ENCODE measurements around the gene PKNOX2.

DNA sequence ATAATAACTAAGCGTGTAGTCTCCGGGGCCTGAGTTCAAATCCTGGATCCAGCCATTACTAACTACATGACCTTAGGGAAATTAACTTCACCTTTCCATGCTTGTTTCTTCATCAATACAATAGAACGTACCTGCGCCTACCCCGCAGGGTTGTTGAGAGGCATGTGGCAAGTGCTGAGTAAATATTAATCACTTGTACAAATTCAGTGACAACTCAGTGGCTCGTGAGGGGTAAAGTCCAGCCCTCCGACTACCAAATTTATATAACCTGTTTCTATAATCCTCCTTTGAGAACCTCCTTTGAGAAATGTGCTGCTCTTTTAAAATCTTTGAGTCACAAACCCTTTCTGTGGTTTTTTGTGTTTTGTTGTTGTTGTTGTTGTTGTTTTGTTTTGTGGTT is 281.7 kb downstream of the PKNOX2 start:
- TF ChIP-seq EP300 (IDR thresholded peaks at IDR 0.05) (no peak), POLR2A (IDR thresholded peaks at IDR 0.05) (no peak), POLR2AphosphoS5 (IDR thresholded peaks at IDR 0.05) (no peak)
- TF ChIP-seq, protein P1, sequence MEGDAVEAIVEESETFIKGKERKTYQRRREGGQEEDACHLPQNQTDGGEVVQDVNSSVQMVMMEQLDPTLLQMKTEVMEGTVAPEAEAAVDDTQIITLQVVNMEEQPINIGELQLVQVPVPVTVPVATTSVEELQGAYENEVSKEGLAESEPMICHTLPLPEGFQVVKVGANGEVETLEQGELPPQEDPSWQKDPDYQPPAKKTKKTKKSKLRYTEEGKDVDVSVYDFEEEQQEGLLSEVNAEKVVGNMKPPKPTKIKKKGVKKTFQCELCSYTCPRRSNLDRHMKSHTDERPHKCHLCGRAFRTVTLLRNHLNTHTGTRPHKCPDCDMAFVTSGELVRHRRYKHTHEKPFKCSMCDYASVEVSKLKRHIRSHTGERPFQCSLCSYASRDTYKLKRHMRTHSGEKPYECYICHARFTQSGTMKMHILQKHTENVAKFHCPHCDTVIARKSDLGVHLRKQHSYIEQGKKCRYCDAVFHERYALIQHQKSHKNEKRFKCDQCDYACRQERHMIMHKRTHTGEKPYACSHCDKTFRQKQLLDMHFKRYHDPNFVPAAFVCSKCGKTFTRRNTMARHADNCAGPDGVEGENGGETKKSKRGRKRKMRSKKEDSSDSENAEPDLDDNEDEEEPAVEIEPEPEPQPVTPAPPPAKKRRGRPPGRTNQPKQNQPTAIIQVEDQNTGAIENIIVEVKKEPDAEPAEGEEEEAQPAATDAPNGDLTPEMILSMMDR (IDR thresholded peaks at IDR 0.05): no peak

Measured in suprapubic skin (tissue), 4 donors.